Central memory CD8-positive, alpha-beta T cell (primary cell): Measurements from ENCODE around the gene C6orf120.

Experiments
- ATAC-seq: fragments of 150-1000 bp; cut with Tn5 transposase; replicated peaks from 2 replicates; pipeline ENCODE4 v1.10.0; 2022; ENCODE audit warnings: mild to moderate bottlenecking, moderate FRiP score, moderate number of reproducible peaks; ENCODE audit not compliant: poor library complexity, severe bottlenecking; ENCODE audit errors: extremely low read depth
- DNase-seq, 2 donors: peaks; one replicate each; pipeline ENCODE4 v3.0.0; 2021; ENCODE audit warnings: low spot score in 2 of 2
- H3K27ac Mint-ChIP-seq: one replicate; pipeline ENCODE4 v1.8.0; 2022; ENCODE audit warnings: low read depth, mild to moderate bottlenecking, moderate library complexity, mixed read lengths
- H3K27me3 Mint-ChIP-seq: one replicate; pipeline ENCODE4 v1.8.0; 2022; ENCODE audit warnings: mixed read lengths
- H3K36me3 Mint-ChIP-seq: one replicate; pipeline ENCODE4 v1.8.0; 2022; ENCODE audit warnings: mild to moderate bottlenecking, moderate library complexity, mixed read lengths; ENCODE audit not compliant: insufficient read depth
- H3K4me1 Mint-ChIP-seq: one replicate; pipeline ENCODE4 v1.8.0; 2022; ENCODE audit warnings: mixed read lengths
- H3K4me3 Mint-ChIP-seq: one replicate; pipeline ENCODE4 v1.8.0; 2022; ENCODE audit warnings: mild to moderate bottlenecking, moderate library complexity, mixed read lengths
- H3K9me3 Mint-ChIP-seq: one replicate; pipeline ENCODE4 v1.8.0; 2022; ENCODE audit warnings: mixed read lengths

The C6orf120 gene

DNA sequence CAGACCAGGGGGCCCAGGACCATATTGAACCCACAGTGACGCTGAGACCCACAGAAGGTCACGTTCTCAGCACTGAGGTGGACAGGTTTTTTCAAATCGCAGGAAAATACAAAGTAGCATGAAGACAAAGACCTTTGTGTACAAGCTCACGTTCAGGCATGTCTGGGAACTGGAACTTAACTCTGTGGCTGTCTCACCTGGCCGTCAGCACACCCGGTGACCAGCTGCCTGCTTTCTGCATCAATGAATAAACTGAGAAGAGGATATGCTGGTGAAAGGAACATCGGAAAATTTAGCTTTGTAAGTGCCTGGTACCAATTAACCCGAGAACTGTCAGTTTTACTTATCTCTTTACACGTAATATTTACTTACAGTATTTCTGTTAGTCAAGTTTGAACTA, 36.6 kb upstream of the C6orf120 start:
- peaks cover 10% of the 10 kb centered on the region for H3K36me3 Mint-ChIP-seq
- no peaks in the 10 kb centered on the region for H3K9me3 Mint-ChIP-seq
- no peak overlapping the region for H3K27ac Mint-ChIP-seq
- DNase-seq (no peak), ATAC-seq (no peak)
- no peak overlapping the region for H3K4me3 Mint-ChIP-seq
- H3K4me1 Mint-ChIP-seq = no peaks in the 10 kb centered on the region
- H3K27me3 Mint-ChIP-seq = no peaks in the 10 kb centered on the region

DNA sequence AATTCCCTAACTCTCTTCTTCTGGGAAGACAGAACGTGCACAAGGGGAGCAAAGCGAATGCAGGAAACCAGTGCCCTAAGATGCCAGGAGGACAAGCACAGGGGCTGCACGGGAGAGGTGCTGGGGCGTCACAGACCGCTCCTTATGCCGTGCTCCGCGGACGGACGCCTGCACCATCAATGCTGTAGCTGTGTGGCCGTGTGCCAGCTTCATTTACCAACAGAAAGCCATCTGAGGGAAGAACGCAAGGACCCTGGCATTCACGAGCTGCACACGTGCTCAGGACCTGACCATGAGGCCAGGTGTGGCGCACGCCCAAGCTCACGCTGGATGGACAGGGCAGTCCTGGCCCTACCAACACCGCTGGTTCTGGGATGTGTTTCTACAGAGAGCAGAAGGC, 35.5 kb upstream of the C6orf120 start:
- no peaks in the 10 kb centered on the region for H3K4me1 Mint-ChIP-seq
- no peak overlapping the region for H3K4me3 Mint-ChIP-seq
- ATAC-seq (no peak), DNase-seq (no peak)
- H3K9me3 Mint-ChIP-seq = no peaks in the 10 kb centered on the region
- no peaks in the 10 kb centered on the region for H3K27me3 Mint-ChIP-seq
- peaks cover 10% of the 10 kb centered on the region for H3K36me3 Mint-ChIP-seq
- no peak overlapping the region for H3K27ac Mint-ChIP-seq

DNA sequence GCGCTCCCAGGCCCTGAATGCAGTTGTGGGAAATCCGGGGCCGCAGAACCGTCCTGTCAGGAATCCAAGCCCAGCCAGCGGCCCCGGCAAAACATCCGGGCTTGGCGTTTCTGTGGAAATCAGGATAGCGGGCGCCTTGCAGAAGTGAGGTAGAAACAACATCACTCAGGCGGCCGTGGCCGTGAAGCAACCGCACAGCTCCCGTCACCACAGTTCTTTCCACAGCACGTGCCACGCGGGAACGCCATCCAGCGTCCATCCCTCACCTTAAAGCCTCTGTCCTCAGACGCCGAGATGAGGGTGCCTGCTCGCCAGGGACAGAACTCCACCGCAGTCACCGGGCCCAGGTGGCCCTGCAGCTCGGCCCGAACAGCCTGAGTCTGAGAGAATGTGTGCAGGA, 34.2 kb upstream of the C6orf120 start:
- H3K4me3 Mint-ChIP-seq = no peak overlapping the region
- no peak overlapping the region for H3K27ac Mint-ChIP-seq
- H3K27me3 Mint-ChIP-seq = no peaks in the 10 kb centered on the region
- H3K4me1 Mint-ChIP-seq = no peaks in the 10 kb centered on the region
- ATAC-seq (no peak), DNase-seq (no peak)
- no peaks in the 10 kb centered on the region for H3K9me3 Mint-ChIP-seq
- peaks cover 10% of the 10 kb centered on the region for H3K36me3 Mint-ChIP-seq

DNA sequence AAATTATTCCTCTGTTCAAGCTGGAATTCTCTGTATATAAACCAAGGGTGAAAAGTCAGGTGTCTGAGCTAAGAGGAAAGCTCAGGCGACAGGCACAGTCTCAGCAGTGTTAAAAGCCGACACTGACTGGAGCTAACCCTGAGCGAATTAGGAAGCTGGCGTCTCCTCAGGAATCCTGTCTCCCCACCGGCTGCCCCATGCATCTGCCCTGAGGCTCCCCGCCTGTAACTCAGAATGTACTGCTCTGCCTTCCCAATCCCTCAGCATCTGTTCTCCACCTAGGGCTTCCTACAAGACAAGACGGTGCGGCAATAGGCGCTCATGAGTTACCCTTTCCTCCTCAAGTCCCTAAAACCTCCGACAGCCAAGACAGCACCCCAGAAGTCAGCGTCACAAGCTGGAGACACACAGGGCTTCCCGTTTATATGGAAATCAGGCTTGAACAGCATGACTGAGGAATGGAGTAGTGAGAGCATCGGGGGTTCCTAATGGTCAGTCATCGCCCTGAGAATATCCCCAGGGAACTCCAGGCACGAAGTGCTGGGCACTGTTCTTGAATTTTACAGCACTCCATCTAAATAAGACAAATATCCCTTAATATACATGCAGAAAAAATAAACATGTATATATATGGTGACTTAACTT, 33.6 kb upstream of the C6orf120 start:
- no peaks in the 10 kb centered on the region for H3K4me1 Mint-ChIP-seq
- no peaks in the 10 kb centered on the region for H3K9me3 Mint-ChIP-seq
- H3K27ac Mint-ChIP-seq = no peak overlapping the region
- DNase-seq = no peak
- H3K27me3 Mint-ChIP-seq = no peaks in the 10 kb centered on the region
- no peak for ATAC-seq
- no peak overlapping the region for H3K4me3 Mint-ChIP-seq
- peaks cover 10% of the 10 kb centered on the region for H3K36me3 Mint-ChIP-seq

DNA sequence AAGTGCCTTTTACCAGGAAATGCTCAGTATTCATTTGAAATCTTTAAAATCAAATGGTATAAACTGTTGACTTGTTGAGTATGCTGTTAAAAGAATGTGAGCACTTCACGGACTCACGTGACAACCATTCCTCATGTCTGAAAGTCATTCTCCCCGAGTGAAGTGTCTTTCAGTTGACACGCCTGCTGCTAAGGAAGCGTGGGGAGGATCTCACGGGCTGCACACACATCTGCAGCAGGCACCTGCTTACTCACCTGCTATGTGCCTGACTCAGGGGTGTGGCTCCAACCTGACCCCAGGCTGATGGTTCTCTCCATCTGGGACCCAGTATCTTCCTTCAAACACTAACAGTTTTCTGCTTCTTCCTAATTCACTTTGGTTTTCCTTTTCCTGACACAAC, 32.8 kb upstream of the C6orf120 start:
- H3K4me1 Mint-ChIP-seq = no peaks in the 10 kb centered on the region
- no peak overlapping the region for H3K27ac Mint-ChIP-seq
- no peak overlapping the region for H3K4me3 Mint-ChIP-seq
- no peak for DNase-seq
- H3K36me3 Mint-ChIP-seq = peaks cover 10% of the 10 kb centered on the region
- H3K27me3 Mint-ChIP-seq = no peaks in the 10 kb centered on the region
- H3K9me3 Mint-ChIP-seq = no peaks in the 10 kb centered on the region
- ATAC-seq = no peak

DNA sequence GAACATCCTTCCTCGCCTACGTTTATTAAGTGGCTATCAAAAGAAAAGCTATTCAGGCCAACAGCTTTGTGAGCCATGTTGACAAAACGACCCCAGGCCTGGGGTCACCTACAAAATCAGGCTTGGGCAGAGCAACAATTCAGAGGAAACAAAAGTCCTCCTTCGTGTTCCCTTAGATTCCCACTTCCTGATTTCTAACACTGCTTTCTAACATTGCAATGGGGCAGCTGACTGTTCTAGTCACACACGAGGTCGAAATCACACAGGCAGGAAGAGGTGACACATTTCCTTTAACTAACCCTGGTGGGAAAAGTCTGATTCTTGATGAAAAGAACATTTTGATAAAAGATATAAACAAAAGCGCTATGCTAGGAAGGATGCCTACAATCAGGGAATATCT, 32.0 kb upstream of the C6orf120 start:
- ATAC-seq (no peak), DNase-seq (no peak)
- Mint-ChIP-seq H3K27me3 (no peaks in the 10 kb centered on the region), H3K4me3 (no peak overlapping the region), H3K9me3 (no peaks in the 10 kb centered on the region), H3K36me3 (peaks cover 10% of the 10 kb centered on the region), H3K4me1 (no peaks in the 10 kb centered on the region), H3K27ac (no peak overlapping the region)

DNA sequence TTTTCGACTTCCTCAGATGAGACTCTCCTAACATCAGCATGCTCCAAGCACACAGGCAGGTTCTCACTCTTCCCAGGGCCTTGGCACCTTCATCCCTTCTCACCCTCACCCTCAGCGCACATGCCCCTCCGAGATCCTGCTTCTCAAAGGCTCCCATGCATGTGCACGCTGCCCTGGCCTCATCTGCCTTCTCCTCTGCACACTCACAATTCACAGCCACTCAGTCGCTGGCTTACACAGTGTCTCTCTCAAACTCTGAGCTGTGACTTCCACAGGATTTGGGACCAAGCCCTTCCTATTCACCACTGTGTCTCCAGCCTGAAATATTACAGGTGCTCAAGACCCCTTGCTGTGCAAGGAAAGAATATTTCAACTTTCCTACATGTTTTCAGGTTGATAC, 30.4 kb upstream of the C6orf120 start:
- H3K27me3 Mint-ChIP-seq = no peaks in the 10 kb centered on the region
- H3K9me3 Mint-ChIP-seq = no peaks in the 10 kb centered on the region
- DNase-seq (no peak), ATAC-seq (no peak)
- H3K36me3 Mint-ChIP-seq = peaks cover 7% of the 10 kb centered on the region
- H3K27ac Mint-ChIP-seq = no peak overlapping the region
- no peaks in the 10 kb centered on the region for H3K4me1 Mint-ChIP-seq
- no peak overlapping the region for H3K4me3 Mint-ChIP-seq

DNA sequence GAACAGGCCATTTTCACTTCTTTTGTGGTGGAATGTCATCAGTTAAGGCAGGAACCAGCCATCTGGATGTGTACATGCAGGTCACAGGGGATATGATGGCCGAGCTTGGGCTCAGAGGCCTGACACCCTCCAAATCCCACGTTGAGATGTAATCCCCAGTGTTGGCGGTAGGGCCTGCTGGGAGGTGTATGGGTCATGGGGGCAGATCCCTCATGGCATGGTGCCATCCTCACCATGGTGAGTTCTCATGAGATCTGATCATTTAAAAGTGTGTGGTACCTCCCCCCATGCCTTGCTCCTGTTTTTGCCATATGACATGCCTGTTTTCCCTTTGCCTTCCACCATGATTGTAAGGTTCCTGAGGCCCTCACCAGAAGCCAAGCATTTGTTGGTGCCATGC, 26.9 kb upstream of the C6orf120 start:
- no peaks in the 10 kb centered on the region for H3K4me1 Mint-ChIP-seq
- H3K27me3 Mint-ChIP-seq = no peaks in the 10 kb centered on the region
- DNase-seq = no peak
- H3K36me3 Mint-ChIP-seq = peaks cover 2% of the 10 kb centered on the region
- no peak overlapping the region for H3K4me3 Mint-ChIP-seq
- H3K9me3 Mint-ChIP-seq = no peaks in the 10 kb centered on the region
- no peak overlapping the region for H3K27ac Mint-ChIP-seq
- no peak for ATAC-seq

DNA sequence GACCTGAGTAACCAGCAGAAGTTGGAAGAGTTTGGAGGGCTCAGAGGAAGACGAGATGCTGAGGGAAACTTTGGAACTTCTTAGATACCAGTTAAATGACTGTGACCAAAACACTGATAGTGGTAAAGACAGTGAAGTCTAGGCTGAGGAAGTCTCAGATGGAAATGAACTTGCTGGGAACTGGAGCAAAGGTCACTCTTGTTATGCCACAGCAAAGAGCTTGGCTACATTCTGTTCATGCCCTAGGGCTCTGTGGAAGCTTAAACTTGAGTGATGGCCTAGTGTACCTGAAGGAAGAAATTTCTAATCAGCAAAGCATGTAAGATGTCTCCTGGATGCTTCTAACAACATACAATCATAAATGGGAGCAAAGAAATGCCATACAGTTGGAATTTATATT, 24.8 kb upstream of the C6orf120 start:
- no peaks in the 10 kb centered on the region for H3K4me1 Mint-ChIP-seq
- H3K27me3 Mint-ChIP-seq = no peaks in the 10 kb centered on the region
- H3K36me3 Mint-ChIP-seq = peaks cover 2% of the 10 kb centered on the region
- no peaks in the 10 kb centered on the region for H3K9me3 Mint-ChIP-seq
- no peak for DNase-seq
- no peak overlapping the region for H3K4me3 Mint-ChIP-seq
- no peak for ATAC-seq
- no peak overlapping the region for H3K27ac Mint-ChIP-seq

DNA sequence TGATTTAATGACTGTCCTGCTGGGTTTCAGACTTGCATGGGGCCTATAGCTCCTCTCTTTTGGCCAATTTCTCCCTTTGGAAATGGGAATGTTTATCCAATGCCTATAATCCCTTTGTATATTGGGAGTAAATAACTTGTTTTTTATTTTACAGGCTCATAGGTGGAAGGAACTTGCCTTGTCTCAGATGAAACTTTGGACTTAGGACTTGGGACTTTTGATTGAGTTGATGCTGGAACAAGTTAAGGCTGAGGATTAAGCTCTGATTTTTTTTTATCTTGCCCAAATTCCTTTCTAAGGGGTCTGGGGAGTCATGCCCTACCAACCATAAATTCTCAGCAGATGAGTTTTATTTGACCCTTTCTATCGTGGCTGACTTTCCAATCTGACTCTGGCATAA, 23.6 kb upstream of the C6orf120 start:
- Mint-ChIP-seq H3K4me1 (peaks cover 8% of the 10 kb centered on the region), H3K36me3 (peaks cover 2% of the 10 kb centered on the region), H3K4me3 (no peak overlapping the region), H3K9me3 (no peaks in the 10 kb centered on the region), H3K27me3 (no peaks in the 10 kb centered on the region), H3K27ac (no peak overlapping the region)
- DNase-seq = no peak
- no peak for ATAC-seq

DNA sequence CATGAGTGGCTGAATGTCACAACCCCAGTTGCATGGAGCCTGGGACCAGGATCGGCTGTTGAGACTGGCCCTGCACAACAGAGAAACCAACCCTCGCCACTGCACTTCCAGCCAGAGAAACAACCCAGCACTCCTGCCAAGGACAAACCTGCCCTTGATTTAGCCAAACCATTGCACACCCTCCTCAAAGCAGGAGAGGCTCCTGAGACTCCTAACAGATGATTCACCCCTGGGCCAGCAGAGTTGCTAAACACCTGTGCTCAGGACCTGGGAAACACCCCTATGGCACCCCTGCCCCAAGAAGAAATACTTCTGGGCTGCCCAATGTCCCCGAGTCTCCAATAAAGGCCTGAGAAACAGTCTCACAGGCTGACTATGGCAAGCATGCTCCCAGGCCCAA, 17.9 kb upstream of the C6orf120 start:
- ATAC-seq = no peak
- Mint-ChIP-seq H3K36me3 (peaks cover 10% of the 10 kb centered on the region), H3K27me3 (no peaks in the 10 kb centered on the region), H3K9me3 (peaks cover 16% of the 10 kb centered on the region), H3K4me3 (no peak overlapping the region), H3K27ac (no peak overlapping the region), H3K4me1 (peaks cover 15% of the 10 kb centered on the region)
- no peak for DNase-seq

DNA sequence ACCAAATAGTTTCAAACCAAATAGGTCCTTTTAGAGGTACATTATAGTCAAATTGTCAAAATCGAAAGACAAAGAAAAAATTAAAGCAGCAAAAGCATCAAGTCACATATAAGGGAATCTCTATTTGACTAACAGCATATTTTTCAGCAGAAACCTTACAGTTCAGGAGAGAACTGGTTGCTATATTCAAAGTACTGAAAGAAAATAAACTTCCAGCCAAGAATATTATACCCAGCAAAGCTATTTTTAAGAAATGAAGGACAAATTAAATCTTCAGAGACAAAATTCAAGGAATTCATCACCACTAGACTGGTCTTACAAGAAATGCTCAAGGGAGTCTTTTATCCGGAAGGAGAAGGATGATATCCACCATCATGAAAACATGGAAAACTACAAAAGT, 16.1 kb upstream of the C6orf120 start:
- DNase-seq (no peak), ATAC-seq (no peak)
- H3K9me3 Mint-ChIP-seq = peaks cover 16% of the 10 kb centered on the region
- no peaks in the 10 kb centered on the region for H3K27me3 Mint-ChIP-seq
- H3K36me3 Mint-ChIP-seq = peaks cover 10% of the 10 kb centered on the region
- no peak overlapping the region for H3K4me3 Mint-ChIP-seq
- H3K4me1 Mint-ChIP-seq = peaks cover 22% of the 10 kb centered on the region
- no peak overlapping the region for H3K27ac Mint-ChIP-seq

DNA sequence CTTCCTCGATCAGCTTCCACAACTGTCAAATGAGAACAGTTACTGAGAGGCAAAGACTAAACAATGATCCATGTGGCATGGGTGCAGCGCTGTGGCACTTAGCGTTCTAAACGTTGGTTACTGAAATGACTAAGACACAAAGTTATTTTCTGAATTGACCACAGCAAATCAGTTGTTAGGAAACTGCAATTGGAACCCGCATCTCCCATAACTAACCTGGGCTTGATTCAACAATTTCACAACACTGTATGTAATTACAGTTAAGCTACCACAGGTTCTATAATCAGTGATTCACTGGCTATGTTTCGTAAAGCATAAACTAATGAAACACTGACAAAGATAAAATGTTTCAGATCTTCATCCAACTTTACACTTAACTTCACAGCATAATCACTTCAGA, 12.6 kb upstream of the C6orf120 start:
- Mint-ChIP-seq H3K36me3 (peaks cover 10% of the 10 kb centered on the region), H3K27me3 (no peaks in the 10 kb centered on the region), H3K9me3 (peaks cover 16% of the 10 kb centered on the region), H3K4me3 (no peak overlapping the region), H3K27ac (no peak overlapping the region), H3K4me1 (peaks cover 12% of the 10 kb centered on the region)
- no peak for DNase-seq
- no peak for ATAC-seq

DNA sequence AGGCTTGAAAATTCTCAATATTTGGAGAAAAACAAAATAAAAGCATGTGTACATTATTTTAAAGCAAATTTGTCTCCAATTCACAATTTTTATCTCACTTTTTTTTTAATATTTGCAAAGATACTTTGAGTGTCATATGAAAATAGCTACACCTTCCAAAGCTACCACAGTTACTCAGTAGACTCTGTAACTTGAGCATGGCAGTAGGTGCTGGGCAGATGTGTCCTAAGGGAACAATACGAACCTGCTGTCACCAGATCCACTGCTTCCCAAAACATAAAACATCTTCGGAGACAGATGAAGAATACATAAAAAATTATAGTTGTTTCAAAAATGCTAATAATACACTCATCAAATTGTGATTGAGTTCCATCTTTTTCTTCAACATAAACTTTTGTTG, 10.7 kb upstream of the C6orf120 start:
- ATAC-seq (no peak), DNase-seq (no peak)
- Mint-ChIP-seq H3K27ac (no peak overlapping the region), H3K27me3 (no peaks in the 10 kb centered on the region), H3K4me1 (peaks cover 7% of the 10 kb centered on the region), H3K4me3 (no peak overlapping the region), H3K9me3 (peaks cover 5% of the 10 kb centered on the region), H3K36me3 (peaks cover 5% of the 10 kb centered on the region)
